ENCODE measurements around the gene ZNF785. TPM values are rescaled to one million over a fixed set of nuclear protein-coding genes. Genes with fewer than 3 reads are reported as not detected.

The ZNF785 gene
- total and polyA plus RNA-seq, 2 experiments from 2014 or later: 4.9 to 7.1 TPM

GRCh38 chr16:30553393-30553899 lies 32.1 kb downstream of the ZNF785 start (continued):
- TF ChIP-seq ZNF462 (CRISPR knock-in tag; IDR thresholded peaks at IDR 0.05) (no peak), ZNF331 (CRISPR knock-in tag; IDR thresholded peaks at IDR 0.05; ENCODE audit: low read depth) (no peak), ZNF114 (CRISPR knock-in tag; IDR thresholded peaks at IDR 0.05) (no peak), CREB1 (CRISPR knock-in tag; IDR thresholded peaks at IDR 0.05; ENCODE audit: low read depth) (no peak), NANOG (IDR thresholded peaks at IDR 0.05; ENCODE audit: borderline replicate concordance) (no peak), ETS1 (IDR thresholded peaks at IDR 0.05) (no peak)

GRCh38 chr16:30552956-30553355 lies 32.5 kb downstream of the ZNF785 start:
- H3K27ac ChIP-seq (ENCODE audit: low read depth): no peak overlapping the region
- H3F3A ChIP-seq (replicated peaks; ENCODE audit: low read depth): 0 out of 2 replicates have a peak, but pooled peaks cover 3% of the 10 kb centered on the region
- no peak overlapping the region for H3K4me3 Mint-ChIP-seq
- peaks cover 20% of the 10 kb centered on the region for H3K4me1 Mint-ChIP-seq
- no peaks in the 10 kb centered on the region for H3K27me3 ChIP-seq (ENCODE audit: insufficient read depth)
- no peak overlapping the region for H3K27ac Mint-ChIP-seq
- H2AFZ ChIP-seq: no peak overlapping the region
- H3K36me3 ChIP-seq (ENCODE audit: insufficient read depth): no peaks in the 10 kb centered on the region; the same call in 1 of the 2 replicates
- no peak for ATAC-seq
- DNase-seq (ENCODE audit: low spot score): no peak
- H4K20me1 ChIP-seq (replicated peaks; ENCODE audit: insufficient read depth): no peaks in the 10 kb centered on the region
- H3K36me3 Mint-ChIP-seq (ENCODE audit: low read depth): peaks cover 21% of the 10 kb centered on the region
- H3K79me2 ChIP-seq (replicated peaks; ENCODE audit: insufficient read depth): peaks cover 3% of the 10 kb centered on the region; the same call in 1 of the 2 replicates
- H3K4me3 ChIP-seq: no peak overlapping the region
- no peak overlapping the region for H3K4me2 ChIP-seq
- no peaks in the 10 kb centered on the region for H3K9me2 ChIP-seq (ENCODE audit: insufficient read depth)
- H3K4me1 ChIP-seq (ENCODE audit: insufficient read depth): peaks cover 24% of the 10 kb centered on the region
- no peaks in the 10 kb centered on the region for H3K9me3 Mint-ChIP-seq
- H3K27me3 Mint-ChIP-seq (ENCODE audit: insufficient read depth, low read depth, poor library complexity): peaks cover 2% of the 10 kb centered on the region
- TF ChIP-seq NANOG (IDR thresholded peaks at IDR 0.05; ENCODE audit: borderline replicate concordance): no peak
- TF ChIP-seq ETS1 (IDR thresholded peaks at IDR 0.05): no peak
- no peak for TF ChIP-seq ZNF462 (CRISPR knock-in tag; IDR thresholded peaks at IDR 0.05)
- TF ChIP-seq ZNF114 (CRISPR knock-in tag; IDR thresholded peaks at IDR 0.05): no peak
